AG04450 (cell line): ENCODE results near the gene TBC1D7. TPM values are rescaled to one million over a fixed set of nuclear protein-coding genes. Genes with fewer than 3 reads are reported as not detected.

ENCODE experiments used
- CTCF ChIA-PET: fragments of 300-600, 350-600 bp; formaldehyde crosslinking; extraction: SDS; loops from one replicate; lab custom pipeline; 2022; ENCODE audit warnings: antibody characterized with exemption, inconsistent platforms; lab: Charles Lee
- POLR2A ChIA-PET: fragments of 350-600 bp; formaldehyde crosslinking; extraction: SDS; loops from one replicate; lab custom pipeline; 2021; ENCODE audit warnings: antibody characterized with exemption, inconsistent platforms; lab: Yijun Ruan, JAX
- DNase-seq: peaks from one replicate; pipeline ENCODE4 v3.0.0-alpha.2; 2011; ENCODE audit warnings: low read depth, low spot score
- H3K27ac ChIP-seq: one replicate; pipeline ENCODE4 v1.5.1; 2012; ENCODE audit warnings: low read depth, low read length, control low read depth
- H3K27me3 ChIP-seq: one replicate; pipeline ENCODE4 v1.6.0; 2012; ENCODE audit warnings: low read length; ENCODE audit not compliant: control insufficient read depth, insufficient read depth
- H3K4me3 ChIP-seq: 2 replicates; pipeline ENCODE4 v1.5.1; 2011; ENCODE audit warnings: mild to moderate bottlenecking, low read depth, low read length, control low read depth
- H3K9me3 ChIP-seq: 2 replicates; pipeline ENCODE4 v1.5.1; 2012; ENCODE audit warnings: low read length; ENCODE audit not compliant: control insufficient read depth, insufficient read depth
- CTCF ChIP-seq: IDR thresholded peaks from 2 replicates; pipeline ENCODE4 v1.5.1; 2011; ENCODE audit warnings: low read depth, low read length, control low read depth, inconsistent platforms
- polyA plus RNA-seq: library from polyadenylated mRNA; depleted of rRNA; stranded (reverse); fragments of >200 nt; gene quantifications from 2 replicates; pipeline ENCODE4 v1.2.3, GENCODE V29; 2011

Gene TBC1D7
- polyA plus RNA-seq, 1 experiment, result 37.6 TPM

DNA sequence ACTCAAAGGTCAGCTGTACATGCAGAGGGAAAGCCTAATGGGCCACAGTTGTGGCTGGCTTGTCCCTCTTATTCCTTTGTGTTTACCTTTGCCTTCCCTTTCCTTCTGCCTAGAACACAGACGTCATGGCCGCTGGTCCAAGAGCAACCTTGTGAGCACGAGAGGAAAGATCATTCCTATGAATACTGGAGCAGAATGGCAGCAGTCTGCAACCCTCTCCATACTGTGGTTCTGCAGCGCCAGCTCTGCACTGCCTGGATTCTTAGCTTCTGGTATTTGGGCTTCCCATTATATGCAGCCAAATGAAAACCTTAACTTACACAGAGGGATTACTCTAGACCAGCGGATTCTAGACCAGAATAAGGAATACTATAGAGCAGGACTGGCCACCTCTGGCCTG is 12.4 kb downstream of the TBC1D7 start:
- no peak for DNase-seq
- Histone ChIP-seq H3K27ac (no peak overlapping the region), H3K4me3 (no peak overlapping the region), H3K9me3 (no peaks in the 10 kb centered on the region), H3K27me3 (no peaks in the 10 kb centered on the region)
- TF ChIP-seq CTCF, result no peak
- ChIA-PET POLR2A (no interaction called here), CTCF (no interaction called here)

DNA sequence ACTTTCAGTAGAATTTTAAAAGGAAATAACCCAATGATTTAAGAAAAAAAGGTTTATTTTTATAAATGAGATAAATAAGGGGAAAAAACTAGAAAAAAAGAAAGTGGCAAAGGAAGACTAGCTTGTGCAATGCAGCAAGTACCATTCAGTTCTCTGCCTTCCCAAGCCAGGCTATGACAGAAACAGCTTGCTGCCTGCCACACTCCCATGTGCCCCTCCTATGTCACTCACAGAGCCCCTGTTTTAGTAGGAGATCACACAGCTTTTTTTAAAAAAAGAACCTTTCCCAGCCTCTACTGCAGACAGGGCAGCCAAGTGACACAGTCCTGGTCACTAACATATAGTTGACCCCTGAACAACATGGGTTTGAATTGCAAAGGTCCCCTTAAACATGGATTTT is 13.5 kb downstream of the TBC1D7 start:
- CTCF ChIA-PET, result interaction anchor here (1.1 to 1.4 kb wide), 3 partner anchors 17 to 260 kb away, joined by 3 to 5 read pairs (median 4); no protein-coding TSS in a partner anchor
- H3K27me3 ChIP-seq, result no peaks in the 10 kb centered on the region
- H3K4me3 ChIP-seq, result no peak overlapping the region
- no peaks in the 10 kb centered on the region for H3K9me3 ChIP-seq
- TF ChIP-seq CTCF, result no peak
- DNase-seq, result no peak
- H3K27ac ChIP-seq, result no peak overlapping the region
- POLR2A ChIA-PET, result no interaction called here

GRCh38 chr6:13311155-13311554 is 17.2 kb downstream of the TBC1D7 start:
- ChIA-PET POLR2A (no interaction called here), CTCF (interaction anchor here (1.4 to 1.8 kb wide), 2 partner anchors 21 to 116 kb away, joined by 3 to 8 read pairs; no protein-coding TSS in a partner anchor)
- H3K27ac ChIP-seq, result no peak overlapping the region
- TF ChIP-seq CTCF, result no peak
- H3K4me3 ChIP-seq, result no peak overlapping the region
- no peak for DNase-seq
- no peaks in the 10 kb centered on the region for H3K9me3 ChIP-seq
- H3K27me3 ChIP-seq, result no peaks in the 10 kb centered on the region

GRCh38 chr6:13308332-13308731 is 20.0 kb downstream of the TBC1D7 start:
- ChIA-PET POLR2A (no interaction called here), CTCF (no interaction called here)
- H3K4me3 ChIP-seq, result no peak overlapping the region
- H3K9me3 ChIP-seq, result no peaks in the 10 kb centered on the region
- TF ChIP-seq CTCF, result no peak
- H3K27ac ChIP-seq, result no peak overlapping the region
- no peaks in the 10 kb centered on the region for H3K27me3 ChIP-seq
- no peak for DNase-seq

DNA sequence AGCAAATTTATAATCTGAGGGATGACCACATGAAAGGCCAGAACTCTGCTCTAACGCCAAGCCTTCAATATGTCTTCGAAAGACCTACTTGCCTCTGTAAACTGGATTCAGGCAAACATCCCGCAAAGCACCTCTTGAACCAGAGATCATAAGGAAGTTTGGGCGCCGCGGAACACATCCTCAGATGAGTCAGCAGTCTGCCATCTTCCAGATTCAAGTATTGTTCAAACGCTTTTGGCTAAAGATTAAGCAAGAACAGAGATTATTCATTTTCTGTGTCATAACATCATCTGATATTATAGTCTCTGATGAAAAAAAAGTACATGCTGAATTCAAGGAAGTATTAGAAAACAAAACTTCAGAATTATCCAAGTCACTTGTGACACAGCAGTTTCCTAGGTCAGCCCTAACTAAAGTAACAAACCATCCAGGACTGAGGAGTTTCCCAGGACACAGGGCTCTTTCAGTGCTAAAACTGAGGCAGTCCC is 20.8 kb downstream of the TBC1D7 start:
- Histone ChIP-seq H3K27me3 (no peaks in the 10 kb centered on the region), H3K27ac (no peak overlapping the region), H3K9me3 (no peaks in the 10 kb centered on the region), H3K4me3 (no peak overlapping the region)
- DNase-seq, result no peak
- ChIA-PET POLR2A (no interaction called here), CTCF (no interaction called here)
- TF ChIP-seq CTCF, result no peak
